ENCODE measurements around the gene SPTBN1. TPM values are rescaled to one million over a fixed set of nuclear protein-coding genes. Genes with fewer than 3 reads are reported as not detected.
A peak's percentile ranks its signal among the peaks of the same experiment; 100 is the strongest.

Gene SPTBN1
- total and polyA plus RNA-seq, 2 donors (not counting 3 experiments of a cell fraction or from before 2014, with no cell fraction given) = 63.3 to 320 TPM

DNA sequence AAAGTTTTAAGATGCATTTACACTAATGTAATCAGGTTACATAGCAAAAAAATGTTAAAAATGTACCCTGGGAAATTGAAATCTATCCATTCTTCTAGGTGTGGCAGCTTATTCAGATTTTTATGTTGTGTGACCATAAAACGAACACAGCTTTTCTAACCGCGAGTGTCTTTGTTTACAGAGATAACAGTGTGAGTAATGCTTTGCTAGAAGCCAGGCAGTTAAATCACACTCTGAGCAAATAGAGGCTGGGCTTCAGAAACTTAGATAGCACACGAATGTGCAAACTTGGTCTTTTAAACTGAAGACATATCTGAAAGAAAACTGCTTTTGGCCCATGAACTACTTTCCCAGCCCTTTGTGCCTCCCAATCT lies 116.1 kb downstream of the SPTBN1 start:
- no TSS peak for BruUV-seq (replicated peaks)
- no peaks in the 10 kb centered on the region for H4K20me1 ChIP-seq (replicated peaks; ENCODE audit: control insufficient read depth, extremely low read depth, insufficient read depth, low read length)
- intact Hi-C loops (cut with micrococcal nuclease) = loop anchor here (1.0 to 5.0 kb wide), 7 partner anchors 8 to 155 kb away; partner anchors contain the start of gene SPTBN1
- FAIRE-seq = peak; percentile 83
- TF ChIP-seq FOS (IDR thresholded peaks at IDR 0.05; ENCODE audit: borderline replicate concordance, insufficient read depth, low read length) (peak; percentile 72), GATA2 (IDR thresholded peaks at IDR 0.05; ENCODE audit: insufficient read depth, insufficient read length, low read depth, low read length) (peak; percentile 66), MYC (IDR thresholded peaks at IDR 0.05; ENCODE audit: low read depth, low read length) (no peak), EZH2 (IDR thresholded peaks at IDR 0.05; ENCODE audit: borderline replicate concordance, low read depth, low read length, severe bottlenecking) (no peak), POLR2A (IDR thresholded peaks at IDR 0.05; ENCODE audit: low read depth, low read length) (no peak), POLR2AphosphoS5 (IDR thresholded peaks at IDR 0.05; ENCODE audit: insufficient read depth, low read depth, low read length) (peak; percentile 74), JUN (IDR thresholded peaks at IDR 0.05; ENCODE audit: borderline replicate concordance, insufficient read depth, insufficient read length, low read depth) (peak; percentile 56)
- TF ChIP-seq, protein P1, sequence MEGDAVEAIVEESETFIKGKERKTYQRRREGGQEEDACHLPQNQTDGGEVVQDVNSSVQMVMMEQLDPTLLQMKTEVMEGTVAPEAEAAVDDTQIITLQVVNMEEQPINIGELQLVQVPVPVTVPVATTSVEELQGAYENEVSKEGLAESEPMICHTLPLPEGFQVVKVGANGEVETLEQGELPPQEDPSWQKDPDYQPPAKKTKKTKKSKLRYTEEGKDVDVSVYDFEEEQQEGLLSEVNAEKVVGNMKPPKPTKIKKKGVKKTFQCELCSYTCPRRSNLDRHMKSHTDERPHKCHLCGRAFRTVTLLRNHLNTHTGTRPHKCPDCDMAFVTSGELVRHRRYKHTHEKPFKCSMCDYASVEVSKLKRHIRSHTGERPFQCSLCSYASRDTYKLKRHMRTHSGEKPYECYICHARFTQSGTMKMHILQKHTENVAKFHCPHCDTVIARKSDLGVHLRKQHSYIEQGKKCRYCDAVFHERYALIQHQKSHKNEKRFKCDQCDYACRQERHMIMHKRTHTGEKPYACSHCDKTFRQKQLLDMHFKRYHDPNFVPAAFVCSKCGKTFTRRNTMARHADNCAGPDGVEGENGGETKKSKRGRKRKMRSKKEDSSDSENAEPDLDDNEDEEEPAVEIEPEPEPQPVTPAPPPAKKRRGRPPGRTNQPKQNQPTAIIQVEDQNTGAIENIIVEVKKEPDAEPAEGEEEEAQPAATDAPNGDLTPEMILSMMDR (IDR thresholded peaks at IDR 0.05; ENCODE audit: extremely low read depth in 1 of 2, insufficient read depth in 1 of 2, low read depth in 1 of 2, low read length in 2 of 2) = no peak
- TF ChIP-seq, protein P2, sequence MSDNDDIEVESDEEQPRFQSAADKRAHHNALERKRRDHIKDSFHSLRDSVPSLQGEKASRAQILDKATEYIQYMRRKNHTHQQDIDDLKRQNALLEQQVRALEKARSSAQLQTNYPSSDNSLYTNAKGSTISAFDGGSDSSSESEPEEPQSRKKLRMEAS (IDR thresholded peaks at IDR 0.05; ENCODE audit: insufficient read depth, insufficient read length) = no peak
- dilution Hi-C loops (cut with MboI; ENCODE audit: extremely low pct_ligation_motif_present, low sequenced_read_pairs) = no loop called here
- peak overlapping the region in 1 of 3 experiments; percentile 25 for H3K4me3 ChIP-seq (replicated peaks in 1 of 3; ENCODE audit: insufficient read depth in 1 of 3, low read depth in 1 of 3, low read length in 3 of 3)
- no peak overlapping the region for H2AFZ ChIP-seq (ENCODE audit: low read depth, low read length)
- H3K9me3 ChIP-seq (replicated peaks; ENCODE audit: control insufficient read depth, insufficient read depth, low read length) = no peaks in the 10 kb centered on the region
- peaks cover 75% of the 10 kb centered on the region for H3K4me1 ChIP-seq (ENCODE audit: control insufficient read depth, extremely low read depth, insufficient read depth, low read length)
- peak; percentile 87 for DNase-seq (ENCODE audit: low read depth, low spot score)
- peak overlapping the region; percentile 100 for H3K27ac ChIP-seq (ENCODE audit: insufficient read depth, low read depth, low read length)
- H3K9me1 ChIP-seq (replicated peaks; ENCODE audit: control insufficient read depth, extremely low read depth, insufficient read depth, low read length) = no peaks in the 10 kb centered on the region
- POLR2A ChIA-PET = interaction anchor here (1.0 to 6.1 kb wide), 4 partner anchors 8 to 42 kb away, joined by 4 to 52 read pairs (median 5); no protein-coding TSS in a partner anchor
- peaks cover 86% of the 10 kb centered on the region for H3K79me2 ChIP-seq (ENCODE audit: control insufficient read depth, insufficient read depth, low read length)
- CTCF ChIA-PET = interaction anchor here (0.9 to 3.3 kb wide), 6 partner anchors 13 to 49 kb away, joined by 3 to 22 read pairs (median 8); no protein-coding TSS in a partner anchor
- no peaks in the 10 kb centered on the region for H3K27me3 ChIP-seq (ENCODE audit: control insufficient read depth in 2 of 2, insufficient read depth in 2 of 2, low read length in 2 of 2)
- peak overlapping the region; percentile 79 for H3K4me2 ChIP-seq (ENCODE audit: insufficient read depth, low read length)
- H3K36me3 ChIP-seq (ENCODE audit: control insufficient read depth in 2 of 2, extremely low read depth in 1 of 2, insufficient read depth in 2 of 2, low read length in 2 of 2) = no peaks in the 10 kb centered on the region
- H3K9ac ChIP-seq (replicated peaks; ENCODE audit: extremely low read depth, insufficient read depth, low read length) = peak overlapping the region; percentile 97
